Effector CD4-positive, alpha-beta T cell (primary cell): Measurements from ENCODE around the gene SLC4A5.
A peak's percentile ranks its signal among the peaks of the same experiment; 100 is the strongest.

Source experiments
- DNase-seq: peaks from one replicate; pipeline ENCODE4 v3.0.0-alpha.2; 2020
- total RNA-seq: gene quantifications from one replicate; lab custom pipeline; 2026; lab: John Stamatoyannopoulos, UW

The SLC4A5 gene
- total RNA-seq = 4.7 reads per million, percentile 18 among the genes with 10 or more reads in this experiment

GRCh38 chr2:74343316-74343715, at the start of gene SLC4A5:
SLC4A5 (minus strand) TSS chr2:74343416; CDS start chr2:74315023, 28,393 bp downstream.
- DNase-seq = no peak

GRCh38 chr2:74392449-74392743, 49.2 kb upstream of the SLC4A5 start:
- DNase-seq = no peak

- peak; percentile 94 for DNase-seq
Observed at GRCh38 chr2:74391580-74392448, 48.6 kb upstream of the SLC4A5 start.

GRCh38 chr2:74391209-74391579, 48.0 kb upstream of the SLC4A5 start:
- no peak for DNase-seq

- DNase-seq = no peak
Observed at GRCh38 chr2:74390606-74391005, 47.4 kb upstream of the SLC4A5 start.

GRCh38 chr2:74387346-74387745, 44.1 kb upstream of the SLC4A5 start:
- DNase-seq = no peak

- no peak for DNase-seq
Observed at GRCh38 chr2:74385396-74385795, 42.2 kb upstream of the SLC4A5 start.

GRCh38 chr2:74384051-74384450, 40.8 kb upstream of the SLC4A5 start:
- DNase-seq = no peak

- no peak for DNase-seq
Observed at GRCh38 chr2:74383254-74383653, 40.0 kb upstream of the SLC4A5 start.

- no peak for DNase-seq
Observed at GRCh38 chr2:74381751-74382150, 38.5 kb upstream of the SLC4A5 start.

GRCh38 chr2:74379851-74380789, 36.9 kb upstream of the SLC4A5 start, which contains the start of gene DCTN1:
DCTN1 (minus strand) TSS chr2:74380311; CDS start chr2:74380037, 274 bp downstream.
- DNase-seq = no peak

- DNase-seq = no peak
Observed at GRCh38 chr2:74378007-74378406, 34.8 kb upstream of the SLC4A5 start.

- DNase-seq = no peak
Observed at GRCh38 chr2:74375838-74376237, 32.6 kb upstream of the SLC4A5 start.

GRCh38 chr2:74374509-74375205, 31.4 kb upstream of the SLC4A5 start:
- no peak for DNase-seq

GRCh38 chr2:74373985-74374384, 30.8 kb upstream of the SLC4A5 start:
- DNase-seq = no peak

GRCh38 chr2:74373221-74373676, 30.0 kb upstream of the SLC4A5 start:
- DNase-seq = no peak

GRCh38 chr2:74372674-74373073, 29.5 kb upstream of the SLC4A5 start:
- DNase-seq = no peak

GRCh38 chr2:74371421-74371820, 28.2 kb upstream of the SLC4A5 start:
- no peak for DNase-seq

GRCh38 chr2:74369976-74370375, 26.8 kb upstream of the SLC4A5 start:
- DNase-seq = no peak

- DNase-seq = no peak
Observed at GRCh38 chr2:74368499-74368898, 25.3 kb upstream of the SLC4A5 start.

- no peak for DNase-seq
Observed at GRCh38 chr2:74367789-74368188, 24.6 kb upstream of the SLC4A5 start.

GRCh38 chr2:74366036-74366435, 22.8 kb upstream of the SLC4A5 start:
- no peak for DNase-seq
